HUES6 (cell line): ENCODE measurements around the gene CENPN.

Experiments used
- H3K27ac ChIP-seq: 2 replicates; pipeline ENCODE4 v1.7.0; 2013; ENCODE audit warnings: low read depth, mild to moderate bottlenecking, low read length, inconsistent platforms
- H3K27me3 ChIP-seq: 2 replicates; pipeline ENCODE4 v1.6.1; 2013; ENCODE audit warnings: low read length; ENCODE audit not compliant: control insufficient read depth, insufficient read depth
- H3K36me3 ChIP-seq: 2 replicates; pipeline ENCODE4 v1.6.1; 2013; ENCODE audit warnings: low read length; ENCODE audit not compliant: control insufficient read depth, insufficient read depth
- H3K4me1 ChIP-seq: 2 replicates; pipeline ENCODE4 v1.6.1; 2013; ENCODE audit warnings: low read length; ENCODE audit not compliant: control insufficient read depth, insufficient read depth
- H3K4me3 ChIP-seq: 2 replicates; pipeline ENCODE4 v1.5.1; 2013; ENCODE audit warnings: low read depth, low read length
- H3K9ac ChIP-seq: one replicate; pipeline ENCODE4 v1.6.1; 2013; ENCODE audit warnings: mild to moderate bottlenecking, low read length
- H3K9me3 ChIP-seq: 2 replicates; pipeline ENCODE4 v1.6.1; 2013; ENCODE audit warnings: low read depth, low read length; ENCODE audit not compliant: control insufficient read depth, insufficient read depth

The CENPN gene

GRCh38 chr16:81029930-81030604 lies 23.1 kb downstream of the CENPN start:
- H3K4me1 ChIP-seq: no peaks in the 10 kb centered on the region
- peaks cover 6% of the 10 kb centered on the region for H3K9me3 ChIP-seq
- no peak overlapping the region for H3K9ac ChIP-seq
- H3K36me3 ChIP-seq: peaks cover 51% of the 10 kb centered on the region
- H3K4me3 ChIP-seq: no peak overlapping the region
- no peak overlapping the region for H3K27ac ChIP-seq
- no peaks in the 10 kb centered on the region for H3K27me3 ChIP-seq

GRCh38 chr16:81035398-81035974 lies 28.5 kb downstream of the CENPN start, which contains the start of gene ATMIN:
TSS of gene ATMIN (plus strand) at chr16:81035842. CDS start at chr16:81035871, 29 bp downstream.
- Histone ChIP-seq H3K27ac (no peak within 1 kb of the TSS), H3K4me3 (peak within 1 kb of the TSS; percentile 76), H3K36me3 (peaks cover 28% of the 10 kb centered on the region), H3K4me1 (peaks cover 9% of the 10 kb centered on the region), H3K9me3 (peaks cover 6% of the 10 kb centered on the region), H3K27me3 (no peaks in the 10 kb centered on the region), H3K9ac (peak within 1 kb of the TSS; percentile 87)

- H3K9me3 ChIP-seq: peaks cover 6% of the 10 kb centered on the region
- H3K4me3 ChIP-seq: peak overlapping the region; percentile 76
- peaks cover 35% of the 10 kb centered on the region for H3K36me3 ChIP-seq
- H3K27ac ChIP-seq: no peak overlapping the region
- H3K9ac ChIP-seq: peak overlapping the region; percentile 87
- H3K27me3 ChIP-seq: no peaks in the 10 kb centered on the region
- H3K4me1 ChIP-seq: peaks cover 9% of the 10 kb centered on the region
These were observed 29.1 kb downstream of the CENPN start for GRCh38 chr16:81035975-81036750.

- Histone ChIP-seq H3K9ac (peak overlapping the region; percentile 87), H3K9me3 (peaks cover 6% of the 10 kb centered on the region), H3K4me3 (peak overlapping the region; percentile 76), H3K27me3 (no peaks in the 10 kb centered on the region), H3K27ac (no peak overlapping the region), H3K4me1 (peaks cover 9% of the 10 kb centered on the region), H3K36me3 (peaks cover 42% of the 10 kb centered on the region)
These were observed 29.8 kb downstream of the CENPN start for GRCh38 chr16:81036751-81037350.

- no peaks in the 10 kb centered on the region for H3K27me3 ChIP-seq
- H3K9ac ChIP-seq: no peak overlapping the region
- no peak overlapping the region for H3K4me3 ChIP-seq
- peaks cover 68% of the 10 kb centered on the region for H3K36me3 ChIP-seq
- H3K9me3 ChIP-seq: no peaks in the 10 kb centered on the region
- peaks cover 9% of the 10 kb centered on the region for H3K4me1 ChIP-seq
- H3K27ac ChIP-seq: no peak overlapping the region
These were observed 33.1 kb downstream of the CENPN start for GRCh38 chr16:81040131-81040530.

- Histone ChIP-seq H3K27me3 (no peaks in the 10 kb centered on the region), H3K27ac (no peak overlapping the region), H3K4me3 (no peak overlapping the region), H3K36me3 (peaks cover 76% of the 10 kb centered on the region), H3K9me3 (no peaks in the 10 kb centered on the region), H3K4me1 (peaks cover 9% of the 10 kb centered on the region), H3K9ac (no peak overlapping the region)
These were observed 33.8 kb downstream of the CENPN start for GRCh38 chr16:81040842-81041241.

GRCh38 chr16:81041696-81042095 lies 34.7 kb downstream of the CENPN start:
- Histone ChIP-seq H3K9ac (no peak overlapping the region), H3K27me3 (no peaks in the 10 kb centered on the region), H3K36me3 (peaks cover 76% of the 10 kb centered on the region), H3K27ac (no peak overlapping the region), H3K4me3 (no peak overlapping the region), H3K9me3 (no peaks in the 10 kb centered on the region), H3K4me1 (peaks cover 7% of the 10 kb centered on the region)

- H3K9me3 ChIP-seq: no peaks in the 10 kb centered on the region
- H3K9ac ChIP-seq: no peak overlapping the region
- H3K4me3 ChIP-seq: no peak overlapping the region
- H3K27me3 ChIP-seq: no peaks in the 10 kb centered on the region
- peaks cover 76% of the 10 kb centered on the region for H3K36me3 ChIP-seq
- H3K4me1 ChIP-seq: no peaks in the 10 kb centered on the region
- H3K27ac ChIP-seq: no peak overlapping the region
These were observed 35.8 kb downstream of the CENPN start for GRCh38 chr16:81042821-81043220.

- Histone ChIP-seq H3K4me3 (no peak overlapping the region), H3K27ac (no peak overlapping the region), H3K36me3 (no peaks in the 10 kb centered on the region), H3K9me3 (peaks cover 6% of the 10 kb centered on the region; the same call in 1 of the 2 replicates), H3K9ac (no peak overlapping the region), H3K4me1 (no peaks in the 10 kb centered on the region), H3K27me3 (no peaks in the 10 kb centered on the region)
These were observed 46.7 kb downstream of the CENPN start for GRCh38 chr16:81053761-81054160.

GRCh38 chr16:81060576-81061306 lies 53.7 kb downstream of the CENPN start:
- Histone ChIP-seq H3K36me3 (no peaks in the 10 kb centered on the region), H3K4me3 (no peak overlapping the region), H3K9ac (no peak overlapping the region), H3K27me3 (no peaks in the 10 kb centered on the region), H3K27ac (no peak overlapping the region), H3K9me3 (no peaks in the 10 kb centered on the region), H3K4me1 (peaks cover 10% of the 10 kb centered on the region)
